HG03565 (cell line): ENCODE data around the gene FAM72D.
"Not testable (repeated sequence)": the region's sequence is repeated elsewhere in the genome, so short reads cannot be mapped to it uniquely, and the experiment has no call there.

ENCODE experiments used
- ATAC-seq: cut with Tn5 transposase; IDR thresholded peaks from one replicate; pipeline ENCODE4 v1.9.1; 2021; ENCODE audit warnings: mild to moderate bottlenecking, moderate library complexity; ENCODE audit not compliant: unreplicated experiment

The FAM72D gene

DNA sequence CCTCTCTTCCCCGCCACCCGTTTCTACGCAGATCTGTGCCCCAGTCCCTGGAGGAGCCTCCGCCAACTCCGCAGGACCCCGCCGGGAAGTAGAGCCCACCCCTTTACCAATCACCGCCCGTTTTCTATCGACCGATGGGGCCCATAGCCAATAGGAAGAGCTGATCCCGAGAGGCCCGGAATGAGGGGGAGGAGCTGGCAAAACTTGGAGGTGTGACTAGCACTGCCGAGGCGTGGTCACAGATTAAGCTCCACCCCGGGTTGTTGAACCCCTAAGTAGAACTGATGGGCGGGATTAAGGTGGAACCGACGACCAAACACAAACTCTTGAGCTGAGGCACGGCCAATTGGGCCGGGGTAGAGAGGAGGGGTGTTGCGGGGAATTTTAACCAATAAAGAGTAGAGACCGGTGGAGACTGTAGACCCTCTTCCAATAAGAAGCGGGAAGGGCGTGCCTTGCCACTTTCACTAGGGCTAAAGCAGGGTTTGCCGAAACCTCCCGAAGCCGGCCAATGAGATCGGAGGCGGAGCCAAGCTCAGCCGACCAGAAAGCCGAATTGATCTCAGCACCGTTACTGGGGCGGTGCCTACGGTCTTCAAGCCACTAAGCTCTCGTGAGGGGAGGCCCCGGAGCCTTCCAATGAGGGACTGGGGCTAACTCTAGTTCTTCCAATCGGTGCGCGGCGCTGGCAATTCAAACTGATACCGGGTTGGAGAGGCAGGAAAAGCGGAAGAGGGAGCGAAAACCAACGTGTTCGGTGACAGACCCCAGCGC is at the start of gene FAM72D, which contains the start of gene SRGAP2B:
FAM72D (plus strand) TSS at position 691 of the 774 bp plus-strand sequence. CDS start 874 bp downstream, outside the sequence.
SRGAP2B (minus strand) TSS at position 45 of the 774 bp plus-strand sequence. CDS start 2,427 bp downstream, outside the sequence.
- peak; percentile 86 for ATAC-seq

- ATAC-seq = peak; percentile 66
Observed at GRCh38 chr1:145047553-145047952, 48.2 kb upstream of the FAM72D start.

DNA sequence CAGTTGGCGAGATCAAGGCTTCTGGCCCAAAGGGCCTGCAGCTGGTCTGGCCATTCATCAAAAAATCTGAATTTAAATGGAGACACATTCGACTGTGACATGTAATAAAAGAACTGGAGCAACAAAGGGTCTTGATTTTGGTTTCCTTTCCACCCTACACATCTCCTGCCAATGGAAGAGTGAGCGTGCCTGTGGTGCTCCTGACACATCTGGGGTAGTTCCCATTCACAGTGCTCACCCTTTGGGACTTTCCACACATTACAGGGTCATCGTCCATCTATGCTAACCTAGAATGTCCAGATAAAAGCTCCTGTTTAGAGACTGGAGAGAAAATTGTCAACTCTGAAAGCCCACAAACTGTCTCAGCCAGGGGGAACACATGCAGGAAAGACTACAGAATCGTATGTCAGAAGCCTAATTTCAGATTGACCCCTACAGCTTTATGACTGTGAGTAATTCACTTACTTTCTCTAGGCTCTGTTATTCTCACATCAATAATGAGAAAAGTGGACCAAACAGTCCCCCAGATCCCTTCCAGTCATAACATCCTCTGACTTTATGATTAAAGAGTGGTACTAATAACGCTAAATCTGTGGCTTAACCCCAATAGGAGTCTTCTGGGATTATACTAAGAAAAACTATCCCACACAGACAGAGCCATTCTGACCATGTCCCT is 47.5 kb upstream of the FAM72D start:
- ATAC-seq = not testable (repeated sequence)

DNA sequence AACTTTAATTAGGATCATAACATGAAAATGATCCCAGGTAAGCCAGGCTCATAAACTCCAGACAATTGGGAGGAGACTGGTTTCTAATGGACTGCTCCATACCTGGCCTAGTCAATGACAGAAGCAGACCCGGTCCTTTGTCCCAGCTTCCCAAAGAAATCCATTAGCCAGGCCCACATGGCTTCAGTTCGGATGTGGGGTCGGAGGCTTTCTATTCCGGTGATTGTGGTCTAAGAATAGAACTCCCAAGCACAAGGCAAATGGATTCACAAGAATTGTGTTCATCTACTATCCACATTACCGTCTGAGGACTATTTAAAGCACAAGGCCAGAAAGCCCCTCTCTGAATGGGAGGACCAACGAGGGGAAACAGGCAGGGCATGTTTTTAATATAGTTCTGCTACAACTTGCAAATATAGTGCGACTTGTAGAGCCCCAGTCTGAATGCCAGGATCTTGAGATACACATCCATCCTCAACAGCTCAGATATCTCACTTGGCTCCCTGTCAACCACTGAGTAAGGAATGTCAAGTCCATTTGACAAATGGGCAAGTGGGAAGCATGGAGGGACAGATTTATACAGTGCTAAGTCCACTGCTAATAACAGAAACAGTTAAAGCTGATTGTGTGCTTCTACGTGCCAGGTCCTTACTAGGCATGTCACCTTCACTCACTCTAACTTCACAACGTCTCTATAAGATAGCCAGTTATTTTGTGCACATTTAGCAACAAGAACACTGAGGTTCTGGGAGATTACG is 43.6 kb upstream of the FAM72D start:
- not testable (repeated sequence) for ATAC-seq

GRCh38 chr1:145053428-145053827 is 42.3 kb upstream of the FAM72D start:
- not testable (repeated sequence) for ATAC-seq

DNA sequence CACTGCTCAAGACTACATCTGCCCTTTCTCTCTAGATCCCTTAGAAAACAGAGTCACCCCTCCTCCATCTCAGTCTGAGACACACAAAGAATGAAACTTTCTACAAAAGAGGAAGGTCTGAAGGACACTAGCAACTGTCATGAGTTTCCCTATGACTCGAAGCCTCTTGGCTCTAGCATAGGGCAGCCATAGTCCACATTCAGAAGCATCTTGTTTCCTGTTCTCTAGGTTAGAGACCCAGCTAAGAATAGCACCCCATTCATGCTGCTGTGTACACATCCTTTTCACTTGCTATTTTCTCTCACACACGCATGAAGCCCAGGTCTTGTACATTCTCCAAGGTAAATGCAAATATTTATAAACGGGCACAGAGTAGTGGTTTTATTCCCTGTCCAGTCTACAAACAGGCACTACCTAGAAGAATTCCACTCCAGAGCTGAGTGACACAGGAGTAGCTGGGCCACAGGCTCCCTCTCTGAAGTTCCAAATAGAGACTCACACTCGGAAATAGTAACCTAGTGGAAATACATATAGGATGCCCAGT is 40.5 kb upstream of the FAM72D start:
- ATAC-seq = peak; percentile 98

DNA sequence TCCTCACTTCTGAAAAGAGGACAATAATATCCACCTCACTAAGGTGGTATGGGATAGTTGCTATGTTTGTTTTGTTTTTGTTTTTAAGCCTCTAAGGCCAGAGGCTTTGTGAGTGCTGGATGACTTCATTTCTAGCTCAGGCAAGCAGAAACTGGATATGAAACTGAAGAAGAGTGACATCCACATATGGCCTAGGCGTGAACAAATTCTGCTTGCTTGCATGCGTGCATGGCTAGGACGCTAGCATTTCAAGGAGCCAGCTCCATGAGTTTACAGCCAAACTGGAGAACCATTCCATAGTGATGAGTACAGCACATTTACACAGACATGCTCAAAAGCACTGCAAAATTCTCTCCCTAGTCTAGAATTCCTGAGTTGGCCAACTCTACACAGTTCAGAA is 37.6 kb upstream of the FAM72D start:
- ATAC-seq = peak; percentile 38

- not testable (repeated sequence) for ATAC-seq
Observed at GRCh38 chr1:145063285-145063684, 32.5 kb upstream of the FAM72D start.

- not testable (repeated sequence) for ATAC-seq
Observed at GRCh38 chr1:145063941-145064648, 31.7 kb upstream of the FAM72D start.

DNA sequence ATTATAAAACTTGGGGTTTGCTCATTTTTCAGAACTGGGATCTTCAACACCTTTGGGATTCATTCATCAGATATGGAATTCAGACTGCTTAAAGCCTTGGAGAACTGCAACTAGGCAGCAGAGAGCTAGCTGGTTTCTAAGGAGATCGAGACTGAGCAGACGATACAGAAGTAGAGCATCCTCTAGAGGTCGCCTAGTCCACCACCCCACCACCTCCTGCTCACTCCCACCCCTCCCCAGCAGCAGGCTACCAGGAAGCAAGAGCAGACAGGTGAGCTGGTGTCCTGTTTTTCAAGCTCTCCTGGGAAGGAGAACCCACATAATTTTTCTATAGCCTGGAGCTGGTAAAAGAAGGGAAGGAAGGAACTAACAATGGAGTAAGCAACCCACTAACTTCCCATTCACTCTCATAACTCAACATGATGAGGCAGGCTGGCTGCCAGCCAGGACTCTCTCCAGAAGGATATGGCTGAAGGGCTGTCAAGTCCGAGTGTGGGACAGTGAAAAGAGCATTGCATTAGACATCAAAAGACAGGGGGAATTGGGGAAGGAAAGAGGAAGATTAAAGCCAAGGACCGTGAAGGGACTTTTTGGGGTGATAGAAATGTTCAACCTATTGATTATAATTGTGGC is 30.5 kb upstream of the FAM72D start:
- ATAC-seq = not testable (repeated sequence)

GRCh38 chr1:145066486-145066885 is 29.3 kb upstream of the FAM72D start:
- ATAC-seq = not testable (repeated sequence)

DNA sequence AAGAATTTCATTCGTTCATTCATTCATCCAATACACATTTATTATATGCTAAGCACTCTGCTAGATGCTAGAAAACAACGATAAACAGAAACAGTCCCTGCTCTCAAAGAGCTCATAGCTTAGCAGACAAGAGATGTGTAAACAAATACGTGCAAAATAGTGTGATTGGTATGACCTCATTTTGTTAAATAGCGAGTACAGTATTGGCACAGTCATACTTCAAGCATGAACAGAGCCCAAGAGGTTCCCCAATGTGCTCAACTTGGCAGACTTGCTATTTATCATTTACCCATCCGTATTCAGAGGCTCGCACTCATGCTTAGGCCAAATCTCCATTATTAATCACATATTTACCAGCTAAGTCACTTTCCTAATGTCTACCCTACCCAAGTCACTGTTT is 24.2 kb upstream of the FAM72D start:
- not testable (repeated sequence) for ATAC-seq

- not testable (repeated sequence) for ATAC-seq
Observed at GRCh38 chr1:145074021-145074559, 21.7 kb upstream of the FAM72D start.

DNA sequence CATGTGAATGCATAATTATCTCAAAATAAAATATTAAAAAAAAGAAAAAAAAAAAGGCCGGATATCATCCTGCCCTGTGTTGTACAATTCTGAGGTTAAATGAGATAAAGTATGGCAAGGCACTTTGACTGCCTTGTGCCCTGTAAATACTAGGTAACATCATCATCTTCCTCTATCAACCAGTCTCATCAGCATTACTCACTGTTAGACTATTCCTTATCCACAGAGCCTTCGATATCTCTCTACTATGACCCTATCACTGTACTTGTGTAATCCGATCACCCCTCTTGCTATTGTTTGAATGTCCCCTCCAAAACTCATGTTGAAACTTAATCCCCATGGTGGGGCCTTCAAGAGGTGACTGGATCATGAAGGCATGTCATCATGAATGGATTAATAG is 18.9 kb upstream of the FAM72D start:
- not testable (repeated sequence) for ATAC-seq

DNA sequence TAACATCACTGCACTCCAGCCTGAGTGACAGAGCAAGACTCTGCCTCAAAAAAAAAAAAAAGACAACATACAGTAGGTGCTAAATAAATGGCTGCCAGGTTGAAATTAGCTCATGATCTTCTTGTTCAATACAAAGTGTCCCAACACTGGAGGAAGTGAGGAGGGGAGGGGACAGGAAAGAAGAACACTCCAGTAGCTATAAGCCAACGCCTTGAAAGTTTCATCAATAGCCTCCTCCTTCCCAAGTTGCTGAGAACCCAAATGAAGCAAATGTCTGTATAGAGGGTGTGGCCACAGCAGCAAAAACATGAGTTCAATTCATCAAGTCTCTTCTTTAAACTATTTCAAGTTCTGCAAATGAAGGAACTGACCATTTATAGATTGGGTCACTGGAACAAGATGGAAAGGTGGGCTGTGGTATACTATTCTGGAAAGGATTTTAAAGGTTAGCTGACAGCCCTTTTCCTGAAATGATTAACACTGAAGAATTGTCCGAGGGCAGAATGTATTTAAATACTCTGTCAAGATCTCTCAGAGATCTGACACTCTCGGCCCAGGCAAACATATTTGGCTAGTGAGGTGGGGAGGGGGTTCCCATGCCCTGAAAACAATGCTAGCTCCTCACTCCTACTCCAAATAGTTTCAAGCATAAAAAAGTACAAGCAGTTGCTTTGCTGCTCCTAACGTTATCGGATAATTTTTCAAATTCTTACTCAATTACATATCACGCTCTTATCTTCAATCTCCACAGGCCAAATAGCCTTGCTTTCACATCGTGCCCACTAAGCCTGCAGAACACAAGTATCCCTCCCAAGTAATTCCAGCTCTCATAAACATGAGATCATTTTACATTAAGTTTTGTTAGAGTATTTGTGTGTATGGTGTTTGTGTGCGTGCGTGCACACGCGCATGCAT is 17.6 kb upstream of the FAM72D start:
- ATAC-seq = not testable (repeated sequence)

DNA sequence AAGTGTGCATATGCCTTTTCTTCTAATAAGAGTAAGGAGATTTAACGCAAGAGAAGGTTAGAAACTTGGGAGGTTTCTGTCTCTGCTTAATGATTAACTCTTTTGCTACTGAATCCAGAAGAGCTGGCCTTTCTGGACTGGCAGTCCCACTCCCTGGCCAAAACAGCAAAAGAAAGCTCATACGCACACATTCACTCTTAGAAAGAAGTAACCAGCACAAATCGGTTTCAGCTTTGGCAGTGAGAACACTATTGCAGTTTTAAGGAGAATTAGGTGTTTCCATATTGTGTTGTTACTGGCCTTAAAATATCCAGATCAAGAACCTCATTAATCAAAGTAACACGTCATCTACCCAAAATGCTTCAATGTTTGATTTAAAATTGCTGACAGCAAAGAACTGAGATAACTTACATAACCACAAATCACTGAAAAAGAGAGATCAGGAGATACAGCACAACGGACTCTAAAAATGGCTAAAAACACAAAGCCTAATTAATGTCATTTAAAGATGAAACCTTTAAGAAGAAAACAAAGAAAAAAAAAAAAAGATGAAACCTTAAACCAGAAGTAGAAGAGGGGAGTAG is 16.9 kb upstream of the FAM72D start:
- ATAC-seq = not testable (repeated sequence)

GRCh38 chr1:145079737-145080136 is 16.0 kb upstream of the FAM72D start:
- ATAC-seq = not testable (repeated sequence)

DNA sequence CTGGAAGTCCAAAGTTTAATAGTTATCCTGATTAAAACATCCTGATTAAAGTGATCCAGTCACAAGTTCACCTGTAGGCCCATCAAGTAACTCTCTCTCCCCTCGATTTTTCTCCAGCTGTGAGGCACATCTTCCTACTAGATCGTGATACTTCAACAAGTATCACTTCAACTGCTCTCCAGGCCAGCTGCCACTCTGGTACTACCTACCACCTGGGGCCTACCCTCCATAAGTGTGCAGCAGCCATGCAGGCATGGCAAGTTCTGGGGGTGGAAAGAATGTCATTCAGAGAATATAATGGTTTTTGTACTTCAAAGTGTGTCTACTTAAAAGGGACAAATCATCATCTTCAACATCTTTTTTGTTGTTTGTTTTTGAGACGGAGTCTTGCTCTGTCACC is 15.6 kb upstream of the FAM72D start:
- ATAC-seq = not testable (repeated sequence)
